NCI-H345 treated with DMSO at 0.1 percent for 48 hours (cell line): ENCODE data around the gene AMBN.
"Not testable (repeated sequence)": the region's sequence is repeated elsewhere in the genome, so short reads cannot be mapped to it uniquely, and the experiment has no call there.

Experiments
- DNase-seq: peaks from one replicate; lab custom pipeline; 2025; ENCODE audit not compliant: unreplicated experiment; lab: John Stamatoyannopoulos, UW

AMBN gene

DNA sequence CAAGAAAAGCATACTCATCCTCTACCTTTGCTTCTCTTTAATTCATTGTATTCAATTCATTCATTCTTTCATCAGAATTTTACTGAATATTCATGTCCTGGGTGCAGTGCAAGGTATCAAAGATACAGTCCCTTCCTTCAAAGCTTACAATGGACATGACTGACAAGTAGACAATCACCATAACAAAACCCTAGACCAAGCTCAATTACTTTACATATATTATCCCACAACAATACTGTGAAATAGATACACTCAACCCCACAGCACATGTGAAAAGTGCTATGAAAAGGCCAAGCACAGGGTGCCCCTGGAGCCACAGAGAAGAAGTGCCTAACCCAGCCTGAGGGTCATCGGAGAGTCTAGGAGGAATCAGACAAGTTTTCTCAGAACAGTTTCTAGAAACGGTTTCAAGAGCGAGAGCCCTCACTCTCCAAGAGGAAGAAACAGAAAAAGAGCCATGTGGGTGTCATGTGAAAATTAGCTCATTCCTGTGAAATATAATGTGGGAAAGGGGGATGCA lies 15.3 kb downstream of the AMBN start:
- DNase-seq: no peak

DNA sequence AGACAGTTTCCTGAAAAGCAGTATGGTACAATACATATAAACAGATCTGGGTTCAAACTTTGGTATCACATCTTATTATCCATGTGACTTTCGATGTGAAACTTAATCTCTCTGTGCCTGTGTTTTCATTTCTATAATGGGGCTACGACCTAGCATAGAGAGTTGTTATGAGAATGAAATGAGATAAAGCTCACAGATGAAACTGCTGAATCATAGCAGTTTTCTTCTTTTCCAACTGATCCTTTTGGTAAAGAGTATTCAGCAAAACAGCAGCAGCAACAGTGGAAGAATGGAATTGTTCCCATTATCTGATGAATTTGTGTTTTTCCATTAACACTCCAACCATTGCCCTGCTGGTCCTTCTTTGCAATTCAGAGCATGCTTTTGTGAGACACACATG lies 16.3 kb downstream of the AMBN start:
- no peak for DNase-seq

DNA sequence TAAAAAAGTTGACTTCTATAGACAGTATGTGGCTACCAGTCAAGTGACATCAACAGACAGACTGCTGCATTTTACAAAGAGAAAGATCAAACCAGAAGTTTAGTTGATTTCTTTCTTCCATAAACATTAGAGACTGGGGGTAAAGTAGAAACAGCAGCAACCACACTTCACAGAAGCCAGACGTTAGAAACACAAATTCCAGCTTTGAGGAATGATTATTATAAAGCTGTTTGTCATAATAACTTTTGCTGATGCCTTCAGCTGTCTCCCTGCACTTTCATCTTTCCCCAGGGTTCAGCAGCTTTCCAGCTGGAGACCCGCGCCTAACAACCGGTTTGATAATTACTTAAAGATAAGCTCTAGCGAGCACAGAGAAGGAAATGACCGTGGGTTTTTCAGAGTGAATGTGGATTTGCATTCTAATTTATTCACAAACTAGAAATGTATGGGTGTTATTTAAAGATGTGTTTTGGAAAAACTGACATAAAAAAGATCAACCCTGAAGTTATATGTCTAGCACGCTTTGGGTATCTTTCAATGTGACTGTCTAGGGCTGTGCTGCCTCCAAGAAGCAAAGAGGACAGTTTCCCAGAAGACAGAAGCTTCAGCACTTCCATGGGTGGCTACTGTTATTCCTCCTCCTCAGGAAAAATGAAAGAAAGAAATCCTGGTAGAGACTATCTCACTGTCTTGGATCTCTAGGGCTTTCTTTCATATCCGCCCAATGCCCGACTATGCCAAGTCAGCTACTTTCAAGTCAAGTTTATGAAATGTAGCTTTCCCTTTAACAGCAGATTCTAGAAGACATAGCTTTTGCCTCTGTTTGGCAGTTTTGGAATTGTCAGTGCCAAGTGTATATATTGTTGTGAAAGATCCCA lies 21.5 kb downstream of the AMBN start:
- no peak for DNase-seq

DNA sequence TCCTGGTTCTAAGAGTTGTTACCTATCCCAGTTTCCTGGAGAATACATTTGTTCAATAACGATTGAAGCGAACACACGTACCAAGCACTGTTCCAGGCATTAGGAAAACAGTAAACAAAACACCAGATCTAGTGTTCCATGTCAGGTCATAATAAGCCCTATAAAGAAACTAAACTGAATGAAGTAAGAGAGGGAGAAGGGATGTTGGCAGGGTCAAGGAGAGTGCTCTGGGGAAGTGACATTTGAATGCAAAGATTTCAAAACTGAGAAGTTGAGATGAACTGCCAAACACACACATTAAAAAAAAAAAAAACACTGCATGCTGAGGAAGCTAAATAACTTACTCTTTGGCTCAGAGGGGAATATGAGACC lies 22.1 kb downstream of the AMBN start:
- DNase-seq: no peak

DNA sequence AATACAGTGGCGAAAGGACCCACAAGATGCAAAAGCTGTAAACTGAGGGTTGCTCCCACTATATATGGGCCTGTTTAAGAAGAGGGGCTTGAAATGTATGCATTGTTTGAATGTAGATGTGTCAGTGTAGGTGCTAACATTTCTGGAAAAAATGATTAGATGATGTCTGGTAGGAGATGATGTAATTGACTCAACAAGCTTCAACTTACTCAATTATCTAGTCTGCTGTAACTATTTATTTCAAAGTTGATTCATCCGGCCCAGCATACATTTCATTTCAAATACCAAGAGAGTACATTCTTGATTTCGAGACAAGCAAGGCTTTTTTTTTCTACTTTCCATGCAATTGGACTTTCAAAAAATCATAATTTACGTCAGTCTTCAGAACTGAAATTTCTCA lies 27.2 kb downstream of the AMBN start:
- no peak for DNase-seq

DNA sequence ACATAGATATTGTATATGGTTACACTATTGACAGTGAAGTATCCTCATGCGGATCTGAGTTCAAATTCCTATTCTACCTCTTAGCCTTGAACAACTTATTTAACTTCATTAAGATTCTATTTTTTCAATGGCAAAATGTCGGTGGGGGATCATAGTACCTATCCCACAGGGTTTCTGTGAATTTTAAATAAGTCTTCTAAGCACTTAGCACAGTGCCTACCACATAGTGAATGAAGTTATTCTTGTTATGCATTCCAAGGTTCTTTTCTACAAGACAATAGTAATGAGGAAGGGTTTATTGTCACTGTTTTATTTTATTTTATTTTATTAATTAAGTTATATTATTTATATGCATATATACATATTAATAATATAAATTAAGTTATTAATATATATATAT lies 27.7 kb downstream of the AMBN start:
- no peak for DNase-seq

DNA sequence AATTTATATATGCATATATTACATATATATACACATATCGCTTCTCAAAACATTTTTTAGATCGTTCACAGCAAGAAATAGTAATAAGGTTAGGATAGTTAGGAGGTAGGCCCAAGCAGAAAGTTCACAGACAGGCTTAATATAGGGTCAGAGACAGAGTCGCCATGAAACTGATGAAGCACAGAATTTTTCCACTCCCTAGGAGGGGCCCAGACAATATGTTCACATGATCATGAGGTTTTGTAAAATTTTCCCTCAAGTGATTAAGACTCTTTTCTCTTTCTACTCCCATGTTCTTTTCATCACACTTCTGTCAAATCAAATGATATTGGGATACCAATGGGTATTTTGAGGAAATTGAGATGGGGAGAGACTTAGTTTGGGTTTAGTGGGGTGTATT lies 31.3 kb downstream of the AMBN start:
- DNase-seq: no peak

DNA sequence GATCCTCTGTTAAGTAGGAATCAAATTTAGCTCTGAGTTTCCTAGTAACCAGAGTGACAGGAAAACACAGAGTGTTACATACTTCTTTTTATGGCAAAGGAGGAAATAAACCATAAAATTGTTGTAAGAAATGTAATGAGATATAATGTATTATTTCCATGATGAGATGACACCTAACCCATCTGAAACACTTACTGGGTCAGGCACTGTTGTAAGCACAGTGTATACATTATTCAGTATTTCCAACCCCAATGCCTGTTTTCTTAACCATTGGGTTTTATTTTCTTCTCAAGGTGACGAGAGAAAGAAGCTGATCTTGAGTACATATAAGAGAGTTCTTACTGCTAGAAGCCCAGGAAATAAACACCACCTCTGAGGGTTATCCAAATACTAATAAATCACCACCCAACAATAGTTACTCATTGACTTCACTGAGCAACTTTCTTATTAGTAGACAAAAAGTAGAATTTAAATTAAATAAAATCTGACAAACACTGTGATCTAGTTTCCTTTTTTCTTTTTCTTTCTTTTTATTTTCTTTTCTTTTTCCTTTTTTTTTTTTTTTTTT lies 32.3 kb downstream of the AMBN start:
- DNase-seq: no peak

DNA sequence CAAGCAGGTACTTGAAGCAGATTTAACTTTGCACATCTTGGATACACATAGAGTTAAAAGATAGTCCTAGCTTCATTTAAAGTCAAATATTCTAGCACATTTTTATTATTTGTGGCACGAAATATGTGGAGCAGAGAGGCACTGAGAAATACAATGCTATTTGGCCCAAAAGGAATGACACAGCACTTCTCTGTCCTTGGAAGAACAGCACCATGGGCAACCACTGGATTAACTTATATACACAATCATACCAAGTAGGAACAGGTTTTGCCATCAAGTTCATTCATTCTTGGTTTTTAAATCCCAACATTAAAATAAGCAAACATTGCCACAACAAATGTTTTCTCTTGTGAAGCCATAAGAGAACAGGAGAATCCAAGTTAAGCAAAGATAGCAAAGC lies 35.6 kb downstream of the AMBN start:
- no peak for DNase-seq

DNA sequence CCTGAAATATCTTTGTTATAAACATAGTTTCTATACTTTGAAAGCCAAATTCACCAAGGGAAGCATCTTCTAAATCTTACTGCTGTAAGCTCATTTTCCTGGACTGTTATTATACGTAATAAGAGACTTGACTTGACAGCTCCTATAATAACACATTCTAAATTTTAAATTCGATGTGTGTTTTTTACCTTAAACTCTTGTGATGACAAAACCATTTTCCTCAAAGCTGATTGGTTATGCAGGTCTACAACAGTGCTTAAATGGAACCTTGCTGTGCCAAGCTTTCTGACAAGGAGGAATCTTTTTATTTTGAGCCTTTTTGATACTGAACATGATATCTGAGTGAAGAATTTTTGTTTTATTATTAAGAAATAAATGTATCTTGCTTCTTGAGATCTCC lies 36.4 kb downstream of the AMBN start, which contains the start of gene ENAM:
Gene ENAM (plus strand): TSS at position 301 of the 400 bp plus-strand sequence. CDS start 757 bp downstream, outside the sequence.
- no peak for DNase-seq

DNA sequence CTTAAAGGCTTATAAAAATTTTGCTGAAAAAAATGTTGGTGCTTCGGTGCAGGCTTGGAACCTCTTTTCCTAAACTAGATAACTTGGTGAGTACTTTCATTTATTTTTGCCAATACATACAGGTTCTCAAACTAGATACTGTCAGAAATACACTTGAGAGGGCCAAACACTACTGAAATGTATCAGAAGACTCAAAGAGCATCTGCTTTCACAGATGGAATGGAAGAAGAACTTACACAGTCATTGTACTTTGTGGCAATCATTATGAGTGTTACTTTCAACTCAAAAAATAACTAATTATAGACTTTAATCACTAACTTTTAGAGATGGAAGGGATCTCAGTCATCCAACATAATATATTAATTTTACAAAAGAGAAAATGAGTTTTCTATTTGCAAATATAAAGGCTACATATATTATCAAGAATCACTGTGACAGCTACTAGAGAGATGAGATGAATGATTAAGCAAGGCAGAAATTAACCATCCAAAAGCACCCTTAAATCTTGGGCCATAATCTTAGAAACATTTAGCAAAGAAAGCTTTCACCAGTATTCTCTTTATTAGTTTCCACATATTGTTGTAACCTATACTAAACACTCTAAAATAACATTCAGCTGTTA lies 37.5 kb downstream of the AMBN start:
- no peak for DNase-seq

DNA sequence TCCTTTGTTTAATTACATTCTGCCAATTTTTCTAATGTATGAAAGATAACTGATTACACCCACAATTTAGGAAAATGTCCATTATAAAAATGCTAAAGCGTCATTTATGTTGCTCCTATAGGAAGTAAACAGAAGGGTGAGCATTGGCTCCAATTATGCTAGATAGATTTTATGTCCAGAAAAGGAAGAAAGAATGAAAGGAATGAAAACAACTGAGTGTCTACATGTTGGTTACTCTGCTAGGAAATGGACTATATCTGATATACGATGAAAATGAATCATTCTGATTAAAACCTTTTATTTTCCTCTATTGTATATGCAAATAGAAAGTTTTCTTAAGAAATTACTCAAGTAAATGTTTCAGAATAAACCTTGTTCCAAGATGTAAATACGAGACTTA lies 38.1 kb downstream of the AMBN start:
- no peak for DNase-seq

DNA sequence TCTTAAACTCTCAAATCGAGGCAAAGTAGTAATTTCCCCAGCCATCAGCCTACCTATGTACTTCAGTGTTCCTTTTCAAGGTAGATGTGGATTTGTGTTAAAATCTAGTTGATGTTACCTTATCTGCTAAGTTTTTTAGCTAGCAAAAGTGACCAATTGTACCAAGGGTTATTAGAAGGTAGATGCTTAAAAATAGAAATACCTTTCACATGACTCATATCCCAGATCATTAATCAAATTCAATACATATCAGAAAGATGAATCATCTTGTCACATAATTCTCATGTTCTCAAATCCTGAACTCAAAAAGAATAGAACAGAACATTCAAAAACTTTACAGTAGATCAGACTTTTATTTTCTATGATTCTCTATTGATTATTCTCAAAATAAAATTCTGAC lies 40.0 kb downstream of the AMBN start:
- no peak for DNase-seq

DNA sequence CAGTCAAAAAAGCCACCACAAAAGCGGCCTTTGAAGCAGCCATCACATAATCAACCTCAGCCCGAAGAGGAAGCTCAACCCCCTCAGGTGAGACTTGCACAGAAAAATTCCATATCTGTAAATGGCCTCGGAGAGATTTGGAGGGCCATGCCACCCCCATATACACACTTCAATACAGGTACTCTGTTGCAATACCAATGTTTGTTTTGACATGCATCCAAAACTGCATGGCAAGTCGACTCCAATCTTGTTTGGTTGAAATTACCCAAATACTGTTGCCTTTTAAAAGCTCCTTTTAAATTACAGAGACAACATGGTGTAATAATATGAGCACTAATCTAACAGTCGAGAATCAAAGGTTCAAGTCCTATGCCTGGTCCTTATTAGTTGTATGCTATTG lies 42.4 kb downstream of the AMBN start:
- DNase-seq: no peak

DNA sequence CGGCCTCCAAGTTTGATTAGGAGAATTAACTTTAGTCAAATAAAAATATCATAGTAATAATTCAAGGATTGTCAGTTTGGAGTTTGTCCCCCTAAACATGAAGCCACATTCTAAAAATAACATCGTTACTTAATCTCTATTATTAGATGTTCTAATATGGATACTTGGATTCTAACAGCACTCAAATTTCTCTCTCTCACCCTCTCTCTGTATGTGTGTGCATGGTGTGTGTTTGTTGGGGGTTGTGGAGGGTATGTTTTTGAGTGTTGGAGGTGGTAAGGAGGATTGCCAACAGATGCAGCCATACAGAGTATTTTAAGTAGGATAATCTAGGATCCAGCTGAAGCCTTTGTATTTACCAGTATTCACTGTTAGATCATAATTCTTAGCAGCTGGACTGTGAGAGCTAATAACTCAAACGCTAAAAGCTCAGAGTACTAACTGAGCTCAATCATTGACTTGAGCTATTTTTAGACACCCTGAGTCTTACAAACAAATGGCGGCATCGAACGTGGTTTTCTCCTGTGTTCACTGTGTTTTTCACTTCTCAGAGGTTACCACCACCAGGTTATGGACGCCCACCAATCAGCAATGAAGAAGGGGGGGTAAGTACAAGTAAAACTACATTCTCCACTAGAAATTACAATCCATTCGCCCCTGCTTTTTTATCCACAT lies 45.3 kb downstream of the AMBN start:
- DNase-seq: no peak

DNA sequence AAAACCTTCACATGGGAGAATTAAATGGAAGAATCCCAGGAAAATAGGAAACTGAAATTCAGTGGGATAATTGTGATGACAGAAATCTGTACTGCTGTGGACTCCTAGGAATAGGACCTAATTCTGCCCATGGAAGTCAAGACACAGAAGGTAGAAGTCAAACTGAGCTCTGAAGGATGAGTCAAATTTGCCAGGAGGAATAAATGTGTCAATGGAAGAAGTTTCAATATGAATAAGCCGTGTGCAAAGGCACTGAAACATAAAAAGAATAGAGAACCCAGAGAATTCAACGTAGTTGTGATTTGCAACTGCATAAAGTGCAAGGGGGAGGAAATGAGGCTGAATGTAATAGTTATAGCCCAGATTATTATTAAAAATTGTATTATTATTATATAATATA lies 48.1 kb downstream of the AMBN start:
- DNase-seq: no peak

DNA sequence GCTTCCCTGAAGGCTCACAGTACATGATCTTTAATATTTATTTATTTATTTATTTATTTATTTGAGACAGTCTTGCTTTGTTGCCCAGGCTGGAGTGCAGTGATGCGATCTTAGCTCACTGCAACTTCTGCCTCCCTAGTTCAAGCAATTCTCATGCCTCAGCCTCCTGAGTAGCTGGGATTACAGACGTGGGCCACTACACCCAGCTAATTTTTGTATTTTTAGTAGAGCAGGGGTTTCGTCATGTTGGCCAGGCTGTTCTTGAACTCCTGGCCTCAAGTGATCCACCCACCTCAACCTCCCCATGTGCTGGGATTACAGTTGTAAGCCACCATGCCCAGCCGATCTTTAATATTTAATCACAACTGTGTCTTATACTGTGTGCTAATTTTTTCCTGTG lies 58.7 kb downstream of the AMBN start:
- DNase-seq: not testable (repeated sequence)

DNA sequence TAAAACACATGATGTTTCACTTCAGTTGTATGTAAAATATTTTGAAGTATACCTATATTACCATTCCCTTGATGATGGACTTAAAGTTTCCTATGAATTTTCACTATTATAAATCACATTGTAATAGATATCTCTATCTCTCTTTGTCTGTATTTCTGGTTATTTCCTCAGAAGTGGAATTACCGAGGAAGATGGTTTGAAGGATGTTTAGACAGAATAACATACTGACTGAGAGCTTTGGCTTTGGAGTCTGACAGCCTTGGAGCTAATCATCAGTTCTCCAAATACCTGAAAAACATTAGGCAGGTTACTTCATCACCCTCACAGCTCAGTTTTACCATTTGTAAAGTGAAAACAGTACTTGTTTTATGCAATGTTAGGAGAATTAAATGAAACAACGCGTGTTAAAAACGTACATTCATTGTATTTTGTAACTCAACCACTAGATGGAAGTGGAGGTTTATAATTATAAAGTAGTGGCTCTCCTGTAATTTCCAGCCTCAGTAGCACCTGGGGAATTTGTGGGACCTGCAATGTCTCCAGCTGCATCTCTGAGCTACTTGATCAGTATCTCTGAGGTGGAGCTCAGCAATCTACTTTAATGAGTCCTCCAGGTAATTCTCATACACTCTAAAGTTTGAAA lies 59.9 kb downstream of the AMBN start:
- no peak for DNase-seq

DNA sequence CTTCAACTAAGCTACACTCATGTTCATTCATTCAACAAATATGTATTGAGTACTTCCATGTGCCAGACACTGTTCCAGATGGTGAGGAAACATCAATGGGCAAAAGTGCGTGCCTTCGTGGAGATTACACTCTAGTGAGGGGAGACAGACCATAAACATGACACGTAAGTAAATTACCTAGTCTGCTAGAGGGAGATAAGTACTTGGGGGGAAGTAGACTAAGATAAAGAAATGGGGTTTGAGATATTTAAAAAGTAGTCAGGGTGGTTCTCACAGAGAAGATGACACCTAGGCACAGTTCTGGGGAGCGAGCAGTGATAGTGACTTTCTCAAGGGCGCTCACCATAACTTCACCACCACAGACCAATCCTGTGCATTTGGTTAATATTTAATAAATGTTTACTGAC lies 62.6 kb downstream of the AMBN start:
- DNase-seq: no peak
